MCF 10A (cell line): Measurements from ENCODE around the gene RIPPLY1. TPM values are rescaled to one million over a fixed set of nuclear protein-coding genes. Genes with fewer than 3 reads are reported as not detected.
A peak's percentile ranks its signal among the peaks of the same experiment; 100 is the strongest.

Experiments
- BruUV-seq: library from RNA; stranded (reverse); fragments of 400-500 nt; replicated peaks from 2 replicates; lab custom pipeline; 2021; lab: Mats Ljungman, UMichigan
- CTCF ChIA-PET: fragments of 300-600 bp; sonication (Branson Sonifier 250); formaldehyde crosslinking; extraction: SDS; loops from one replicate; lab custom pipeline; 2021; ENCODE audit warnings: antibody characterized with exemption, inconsistent platforms; lab: Yijun Ruan, JAX
- POLR2A ChIA-PET: fragments of 300-600, 350-650 bp; sonication (Branson Sonifier 250); formaldehyde crosslinking; extraction: SDS; loops from one replicate; lab custom pipeline; 2020; ENCODE audit warnings: antibody characterized with exemption, inconsistent platforms; lab: Yijun Ruan, JAX
- DNase-seq: peaks from one replicate; pipeline ENCODE4 v3.0.0-alpha.2; 2018; ENCODE audit not compliant: unreplicated experiment
- H3K27ac Mint-ChIP-seq: one replicate; pipeline ENCODE4 v1.8.0; 2022; ENCODE audit warnings: mild to moderate bottlenecking, low read depth, mixed read lengths; ENCODE audit not compliant: unreplicated experiment
- H3K27me3 Mint-ChIP-seq: one replicate; pipeline ENCODE4 v1.8.0; 2022; ENCODE audit warnings: mixed read lengths; ENCODE audit not compliant: insufficient read depth, unreplicated experiment
- H3K36me3 Mint-ChIP-seq: one replicate; pipeline ENCODE4 v1.8.0; 2022; ENCODE audit warnings: mild to moderate bottlenecking, moderate library complexity, mixed read lengths; ENCODE audit not compliant: insufficient read depth, unreplicated experiment
- H3K4me1 Mint-ChIP-seq: one replicate; pipeline ENCODE4 v1.8.0; 2022; ENCODE audit warnings: mixed read lengths; ENCODE audit not compliant: insufficient read depth, unreplicated experiment
- H3K4me3 Mint-ChIP-seq: one replicate; pipeline ENCODE4 v1.8.0; 2022; ENCODE audit warnings: mild to moderate bottlenecking, moderate library complexity, mixed read lengths; ENCODE audit not compliant: unreplicated experiment
- H3K9me3 Mint-ChIP-seq: one replicate; pipeline ENCODE4 v1.8.0; 2022; ENCODE audit warnings: mixed read lengths; ENCODE audit not compliant: unreplicated experiment
- intact Hi-C: fragments of 100-400 bp; cut with micrococcal nuclease; formaldehyde crosslinking; loops from 2 replicates; pipeline ENCODE4 v1.14.1; 2022
- total RNA-seq: library from RNA; stranded (reverse); gene quantifications from 2 replicates; pipeline ENCODE4 v1.2.3, GENCODE V29; 2022
- TF ChIP-seq, protein P1 (sequence below): fragments of 200-600 bp; IDR thresholded peaks from one replicate; pipeline ENCODE4 v1.8.0; 2022; ENCODE audit warnings: antibody characterized with exemption, mild to moderate bottlenecking; ENCODE audit not compliant: unreplicated experiment

Gene RIPPLY1
- total RNA-seq, 1 experiment from 2014 or later, result not detected

DNA sequence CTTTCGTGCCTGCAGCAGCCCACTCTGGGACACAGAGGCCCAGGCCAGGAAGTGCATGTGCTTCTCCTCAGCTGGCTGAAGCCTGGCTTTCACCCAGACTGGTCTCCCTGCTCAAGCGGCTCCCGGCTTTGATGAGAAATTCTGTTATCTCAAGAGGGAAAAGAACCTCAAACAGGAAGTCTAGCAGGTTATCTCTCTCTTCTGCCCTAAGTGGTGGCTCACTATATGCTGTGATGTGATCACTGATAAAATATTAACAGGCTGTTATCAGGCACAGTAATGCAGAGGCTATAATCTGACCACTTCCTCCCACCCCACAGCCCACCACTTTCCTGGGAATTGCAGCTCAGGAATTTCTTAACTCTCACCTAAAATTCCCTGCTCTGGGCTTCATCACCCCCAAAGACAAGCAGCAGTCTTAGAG is 30.4 kb upstream of the RIPPLY1 start:
- Mint-ChIP-seq H3K4me3 (no peak overlapping the region), H3K27me3 (peaks cover 19% of the 10 kb centered on the region), H3K4me1 (no peaks in the 10 kb centered on the region), H3K27ac (no peak overlapping the region), H3K36me3 (peaks cover 9% of the 10 kb centered on the region), H3K9me3 (no peaks in the 10 kb centered on the region)
- POLR2A ChIA-PET, result no interaction called here
- BruUV-seq, result no TSS peak
- CTCF ChIA-PET, result interaction anchor here (0.7 to 2.3 kb wide), 2 partner anchors 39 to 53 kb away, joined by 4 to 12 read pairs; no protein-coding TSS in a partner anchor
- TF ChIP-seq, protein P1, sequence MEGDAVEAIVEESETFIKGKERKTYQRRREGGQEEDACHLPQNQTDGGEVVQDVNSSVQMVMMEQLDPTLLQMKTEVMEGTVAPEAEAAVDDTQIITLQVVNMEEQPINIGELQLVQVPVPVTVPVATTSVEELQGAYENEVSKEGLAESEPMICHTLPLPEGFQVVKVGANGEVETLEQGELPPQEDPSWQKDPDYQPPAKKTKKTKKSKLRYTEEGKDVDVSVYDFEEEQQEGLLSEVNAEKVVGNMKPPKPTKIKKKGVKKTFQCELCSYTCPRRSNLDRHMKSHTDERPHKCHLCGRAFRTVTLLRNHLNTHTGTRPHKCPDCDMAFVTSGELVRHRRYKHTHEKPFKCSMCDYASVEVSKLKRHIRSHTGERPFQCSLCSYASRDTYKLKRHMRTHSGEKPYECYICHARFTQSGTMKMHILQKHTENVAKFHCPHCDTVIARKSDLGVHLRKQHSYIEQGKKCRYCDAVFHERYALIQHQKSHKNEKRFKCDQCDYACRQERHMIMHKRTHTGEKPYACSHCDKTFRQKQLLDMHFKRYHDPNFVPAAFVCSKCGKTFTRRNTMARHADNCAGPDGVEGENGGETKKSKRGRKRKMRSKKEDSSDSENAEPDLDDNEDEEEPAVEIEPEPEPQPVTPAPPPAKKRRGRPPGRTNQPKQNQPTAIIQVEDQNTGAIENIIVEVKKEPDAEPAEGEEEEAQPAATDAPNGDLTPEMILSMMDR, result no peak
- intact Hi-C loops, result no loop called here
- no peak for DNase-seq

DNA sequence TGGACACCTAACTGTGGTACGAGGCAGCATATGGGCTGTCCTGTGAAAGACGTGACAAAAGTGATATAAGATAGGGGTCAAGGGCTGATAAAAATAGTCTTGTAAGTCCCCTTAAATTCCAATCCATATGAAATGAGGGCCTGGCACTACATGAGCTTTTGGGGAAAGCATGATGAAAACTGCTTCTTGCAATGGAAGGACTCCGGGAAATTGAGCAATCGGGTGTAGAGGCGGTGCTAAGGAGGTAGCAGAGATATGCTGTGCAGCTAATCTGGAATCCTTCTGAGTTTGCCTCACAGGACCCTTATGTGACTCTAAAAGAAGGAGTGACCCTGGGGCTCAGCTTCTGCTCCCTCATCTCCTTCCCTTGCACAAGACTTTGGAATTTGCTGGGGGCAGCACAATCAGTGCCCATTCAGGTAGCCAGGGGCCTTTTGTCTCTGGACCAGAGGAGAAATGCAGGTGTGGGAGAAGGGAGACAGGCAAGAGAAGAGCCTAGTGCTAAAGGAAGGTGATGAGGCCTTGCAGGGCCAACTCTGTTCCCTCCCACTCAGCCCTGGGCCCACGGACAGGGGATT is 29.9 kb upstream of the RIPPLY1 start:
- H3K36me3 Mint-ChIP-seq, result peaks cover 10% of the 10 kb centered on the region
- H3K27me3 Mint-ChIP-seq, result peaks cover 19% of the 10 kb centered on the region
- ChIA-PET CTCF (interaction anchor here (2.3 kb wide), 1 partner anchor 38 kb away, joined by 12 read pairs; no protein-coding TSS in a partner anchor), POLR2A (no interaction called here)
- no peaks in the 10 kb centered on the region for H3K4me1 Mint-ChIP-seq
- no peaks in the 10 kb centered on the region for H3K9me3 Mint-ChIP-seq
- peak; percentile 8 for DNase-seq
- H3K4me3 Mint-ChIP-seq, result no peak overlapping the region
- TF ChIP-seq, protein P1, result no peak
- BruUV-seq, result no TSS peak
- intact Hi-C loops, result no loop called here
- no peak overlapping the region for H3K27ac Mint-ChIP-seq

DNA sequence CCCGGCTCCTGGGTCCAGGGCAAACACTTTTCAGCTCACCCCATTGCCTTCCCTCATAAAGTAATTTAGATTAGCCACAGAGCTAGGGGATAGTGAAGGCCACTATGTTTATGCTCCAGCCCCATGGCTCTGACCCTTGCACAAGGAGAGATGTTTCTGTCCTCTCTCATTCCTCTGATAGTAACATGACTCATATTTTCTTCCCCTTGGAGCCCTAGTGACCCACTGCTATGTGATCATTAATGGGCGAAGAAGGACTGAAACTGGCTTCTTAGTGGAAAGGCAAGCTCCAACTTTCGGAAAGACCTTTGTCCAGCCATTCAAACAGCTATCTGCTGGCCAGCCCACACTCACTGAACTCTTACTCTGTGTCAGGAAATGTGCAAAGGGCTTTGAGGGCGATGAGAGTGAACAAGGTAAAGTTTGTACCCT is 29.4 kb upstream of the RIPPLY1 start:
- TF ChIP-seq, protein P1, result no peak
- intact Hi-C loops, result no loop called here
- Mint-ChIP-seq H3K27ac (no peak overlapping the region), H3K9me3 (no peaks in the 10 kb centered on the region), H3K4me1 (no peaks in the 10 kb centered on the region), H3K36me3 (peaks cover 10% of the 10 kb centered on the region), H3K4me3 (no peak overlapping the region), H3K27me3 (peaks cover 19% of the 10 kb centered on the region)
- BruUV-seq, result no TSS peak
- POLR2A ChIA-PET, result no interaction called here
- DNase-seq, result no peak
- CTCF ChIA-PET, result interaction anchor here (1.5 to 2.3 kb wide), 2 partner anchors 14 to 38 kb away, joined by 3 to 12 read pairs; no protein-coding TSS in a partner anchor

DNA sequence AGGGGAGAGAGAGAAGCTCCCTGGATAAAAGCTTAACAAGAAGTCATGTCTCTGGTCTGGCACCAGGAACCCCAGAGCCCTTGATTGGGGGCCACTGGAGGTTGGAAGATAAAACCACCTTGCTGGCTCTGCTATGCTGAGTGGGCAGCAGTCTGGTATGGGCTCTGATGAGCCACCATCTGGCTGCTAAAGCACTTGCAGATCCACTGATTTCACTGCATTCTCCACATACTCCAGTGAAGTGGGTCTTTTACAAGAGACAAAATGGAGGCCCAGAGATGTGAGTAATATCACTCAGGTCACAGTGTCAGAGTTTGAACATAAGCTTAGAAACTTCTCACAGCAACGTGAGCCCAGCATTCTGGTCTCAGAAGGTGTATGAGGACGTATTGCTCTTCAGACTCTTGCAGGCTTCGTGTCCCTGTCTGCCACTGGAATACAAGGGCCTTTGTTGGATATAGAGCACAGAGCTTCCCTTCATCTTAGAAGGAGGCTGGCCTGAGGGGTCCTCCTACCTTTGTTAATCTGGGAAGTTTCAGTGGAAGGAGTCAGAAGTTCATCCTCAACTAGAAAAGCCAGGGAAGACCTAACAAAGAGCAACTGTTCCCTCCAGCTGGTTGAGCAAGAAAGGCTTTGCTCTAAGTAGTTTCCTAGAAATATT is 28.8 kb upstream of the RIPPLY1 start:
- Mint-ChIP-seq H3K4me1 (no peaks in the 10 kb centered on the region), H3K9me3 (no peaks in the 10 kb centered on the region), H3K27me3 (peaks cover 19% of the 10 kb centered on the region), H3K27ac (no peak overlapping the region), H3K4me3 (no peak overlapping the region), H3K36me3 (peaks cover 10% of the 10 kb centered on the region)
- ChIA-PET CTCF (interaction anchor here (1.5 to 2.3 kb wide), 2 partner anchors 14 to 37 kb away, joined by 3 to 12 read pairs; no protein-coding TSS in a partner anchor), POLR2A (no interaction called here)
- intact Hi-C loops, result no loop called here
- TF ChIP-seq, protein P1, result no peak
- no peak for DNase-seq
- no TSS peak for BruUV-seq
